Measurements from ENCODE around the gene IRX4.
"Not testable (repeated sequence)": the region's sequence is repeated elsewhere in the genome, so short reads cannot be mapped to it uniquely, and the experiment has no call there.

The IRX4 gene

DNA sequence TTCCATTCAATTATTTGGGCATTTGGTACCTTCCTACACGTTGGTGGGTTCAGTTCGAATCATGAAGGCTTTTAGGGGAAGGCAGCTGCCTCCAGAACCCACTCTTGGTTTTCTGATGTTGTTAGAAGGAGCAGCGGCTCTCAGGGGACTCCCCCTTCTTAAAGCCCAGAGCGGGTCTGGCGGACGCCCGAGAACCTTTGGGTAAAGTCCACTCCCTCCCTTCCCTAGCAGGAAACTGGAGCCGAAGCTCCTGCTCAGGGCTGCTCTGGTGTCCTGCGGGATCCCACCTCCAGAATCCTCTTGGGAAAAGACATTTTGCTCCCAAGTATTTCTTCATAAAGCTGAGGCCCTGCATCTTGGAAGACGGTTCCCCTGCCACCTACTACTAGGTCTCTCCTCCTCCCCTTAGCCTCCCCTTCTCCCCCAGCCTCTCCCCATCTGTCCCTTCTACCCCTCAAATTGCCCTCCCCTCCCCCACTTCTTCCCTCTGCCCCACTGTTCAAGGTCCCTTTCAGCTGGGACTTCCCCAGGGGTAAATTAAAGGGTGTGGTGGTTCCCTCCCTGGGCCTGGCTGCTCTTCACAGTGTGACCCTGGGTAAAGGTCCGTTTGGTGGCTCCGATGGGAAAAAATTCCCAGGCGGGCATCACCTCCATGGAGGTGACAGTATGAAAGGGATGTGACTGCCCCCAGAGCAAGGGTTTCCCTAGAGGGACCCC lies 9.3 kb downstream of the IRX4 start:
- Histone ChIP-seq H3K27me3 (replicated peaks; ENCODE audit: control insufficient read depth, insufficient read depth, low read length, poor library complexity, severe bottlenecking) (peaks cover 34% of the 10 kb centered on the region), H3K9me3 (ENCODE audit: control insufficient read depth, low read length) (no peaks in the 10 kb centered on the region), H3K4me1 (ENCODE audit: control insufficient read depth, insufficient read depth, low read length, poor library complexity, severe bottlenecking) (peaks cover 17% of the 10 kb centered on the region), H3K4me3 (ENCODE audit: insufficient read depth, low read depth, low read length, poor library complexity, severe bottlenecking) (no peak overlapping the region), H3K36me3 (ENCODE audit: control insufficient read depth, insufficient read depth, low read length) (no peaks in the 10 kb centered on the region), H3K27ac (ENCODE audit: insufficient read depth, low read length, poor library complexity, severe bottlenecking) (no peak overlapping the region)
- DNase-seq, result no peak

- H3K4me1 ChIP-seq (ENCODE audit: control insufficient read depth, insufficient read depth, low read length, poor library complexity, severe bottlenecking), result peaks cover 13% of the 10 kb centered on the region
- peaks cover 19% of the 10 kb centered on the region for H3K27me3 ChIP-seq (replicated peaks; ENCODE audit: control insufficient read depth, insufficient read depth, low read length, poor library complexity, severe bottlenecking)
- H3K27ac ChIP-seq (ENCODE audit: insufficient read depth, low read length, poor library complexity, severe bottlenecking), result no peak overlapping the region
- no peak for DNase-seq
- H3K9me3 ChIP-seq (ENCODE audit: control insufficient read depth, low read length), result no peaks in the 10 kb centered on the region
- H3K36me3 ChIP-seq (ENCODE audit: control insufficient read depth, insufficient read depth, low read length), result no peaks in the 10 kb centered on the region
- H3K4me3 ChIP-seq (ENCODE audit: insufficient read depth, low read depth, low read length, poor library complexity, severe bottlenecking), result no peak overlapping the region
Measured at GRCh38 chr5:1871441-1871840, 11.3 kb downstream of the IRX4 start.

GRCh38 chr5:1870435-1871272 lies 12.1 kb downstream of the IRX4 start:
- H3K4me3 ChIP-seq (ENCODE audit: insufficient read depth, low read depth, low read length, poor library complexity, severe bottlenecking); H3K9me3 ChIP-seq (ENCODE audit: control insufficient read depth, low read length); H3K27ac ChIP-seq (ENCODE audit: insufficient read depth, low read length, poor library complexity, severe bottlenecking); H3K36me3 ChIP-seq (ENCODE audit: control insufficient read depth, insufficient read depth, low read length); DNase-seq; H3K4me1 ChIP-seq (ENCODE audit: control insufficient read depth, insufficient read depth, low read length, poor library complexity, severe bottlenecking): not testable (repeated sequence)
- H3K27me3 ChIP-seq (replicated peaks; ENCODE audit: control insufficient read depth, insufficient read depth, low read length, poor library complexity, severe bottlenecking), result peaks cover 15% of the 10 kb centered on the region

DNA sequence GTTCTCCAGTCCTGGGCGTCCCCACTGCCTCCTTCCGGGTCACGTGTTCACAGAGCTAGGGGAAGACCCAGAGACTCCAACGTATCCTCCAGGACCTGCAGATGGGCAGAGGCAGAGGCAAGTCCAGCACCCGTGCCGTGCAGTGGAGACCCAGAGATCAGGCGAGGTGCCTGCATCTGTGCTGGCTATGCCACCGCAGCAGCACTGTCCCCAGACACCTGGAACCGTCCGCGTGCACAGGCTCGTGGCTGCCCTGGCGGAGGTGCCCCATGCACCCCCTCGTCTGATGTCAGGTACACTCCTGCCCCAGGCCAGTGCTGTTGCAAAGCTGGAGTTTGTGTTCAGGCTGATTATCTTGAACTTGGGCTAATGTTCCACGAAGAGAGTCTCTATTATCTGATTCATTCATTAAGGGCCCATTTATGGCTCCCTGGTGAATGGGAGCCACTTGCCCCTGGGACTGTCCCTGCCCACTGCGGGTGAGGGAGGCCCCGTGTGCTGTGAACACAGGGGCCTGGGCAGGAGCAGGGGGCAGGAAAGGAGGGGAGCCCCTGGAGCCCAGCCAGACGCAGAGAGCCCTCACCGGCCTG lies 13.7 kb downstream of the IRX4 start:
- Histone ChIP-seq H3K36me3 (ENCODE audit: control insufficient read depth, insufficient read depth, low read length) (no peaks in the 10 kb centered on the region), H3K27ac (ENCODE audit: insufficient read depth, low read length, poor library complexity, severe bottlenecking) (no peak overlapping the region), H3K4me1 (ENCODE audit: control insufficient read depth, insufficient read depth, low read length, poor library complexity, severe bottlenecking) (no peaks in the 10 kb centered on the region), H3K9me3 (ENCODE audit: control insufficient read depth, low read length) (no peaks in the 10 kb centered on the region), H3K27me3 (replicated peaks; ENCODE audit: control insufficient read depth, insufficient read depth, low read length, poor library complexity, severe bottlenecking) (peaks cover 4% of the 10 kb centered on the region), H3K4me3 (ENCODE audit: insufficient read depth, low read depth, low read length, poor library complexity, severe bottlenecking) (no peak overlapping the region)
- no peak for DNase-seq

GRCh38 chr5:1867815-1868143 lies 14.9 kb downstream of the IRX4 start:
- peaks cover 4% of the 10 kb centered on the region for H3K27me3 ChIP-seq (replicated peaks; ENCODE audit: control insufficient read depth, insufficient read depth, low read length, poor library complexity, severe bottlenecking)
- DNase-seq, result no peak
- no peaks in the 10 kb centered on the region for H3K36me3 ChIP-seq (ENCODE audit: control insufficient read depth, insufficient read depth, low read length)
- H3K4me1 ChIP-seq (ENCODE audit: control insufficient read depth, insufficient read depth, low read length, poor library complexity, severe bottlenecking), result no peaks in the 10 kb centered on the region
- H3K27ac ChIP-seq (ENCODE audit: insufficient read depth, low read length, poor library complexity, severe bottlenecking), result no peak overlapping the region
- H3K4me3 ChIP-seq (ENCODE audit: insufficient read depth, low read depth, low read length, poor library complexity, severe bottlenecking), result no peak overlapping the region
- no peaks in the 10 kb centered on the region for H3K9me3 ChIP-seq (ENCODE audit: control insufficient read depth, low read length)

- H3K27me3 ChIP-seq (replicated peaks; ENCODE audit: control insufficient read depth, insufficient read depth, low read length, poor library complexity, severe bottlenecking), result peaks cover 4% of the 10 kb centered on the region
- H3K27ac ChIP-seq (ENCODE audit: insufficient read depth, low read length, poor library complexity, severe bottlenecking), result no peak overlapping the region
- H3K36me3 ChIP-seq (ENCODE audit: control insufficient read depth, insufficient read depth, low read length), result no peaks in the 10 kb centered on the region
- no peaks in the 10 kb centered on the region for H3K9me3 ChIP-seq (ENCODE audit: control insufficient read depth, low read length)
- no peaks in the 10 kb centered on the region for H3K4me1 ChIP-seq (ENCODE audit: control insufficient read depth, insufficient read depth, low read length, poor library complexity, severe bottlenecking)
- no peak overlapping the region for H3K4me3 ChIP-seq (ENCODE audit: insufficient read depth, low read depth, low read length, poor library complexity, severe bottlenecking)
- no peak for DNase-seq
Measured at GRCh38 chr5:1867114-1867814, 15.5 kb downstream of the IRX4 start.

- DNase-seq, result no peak
- Histone ChIP-seq H3K36me3 (ENCODE audit: control insufficient read depth, insufficient read depth, low read length) (no peaks in the 10 kb centered on the region), H3K9me3 (ENCODE audit: control insufficient read depth, low read length) (no peaks in the 10 kb centered on the region), H3K4me1 (ENCODE audit: control insufficient read depth, insufficient read depth, low read length, poor library complexity, severe bottlenecking) (no peaks in the 10 kb centered on the region), H3K27ac (ENCODE audit: insufficient read depth, low read length, poor library complexity, severe bottlenecking) (no peak overlapping the region), H3K4me3 (ENCODE audit: insufficient read depth, low read depth, low read length, poor library complexity, severe bottlenecking) (no peak overlapping the region), H3K27me3 (replicated peaks; ENCODE audit: control insufficient read depth, insufficient read depth, low read length, poor library complexity, severe bottlenecking) (peaks cover 4% of the 10 kb centered on the region)
Measured at GRCh38 chr5:1865948-1866347, 16.8 kb downstream of the IRX4 start.

GRCh38 chr5:1865486-1865885 lies 17.2 kb downstream of the IRX4 start:
- no peak for DNase-seq
- Histone ChIP-seq H3K4me3 (ENCODE audit: insufficient read depth, low read depth, low read length, poor library complexity, severe bottlenecking) (no peak overlapping the region), H3K36me3 (ENCODE audit: control insufficient read depth, insufficient read depth, low read length) (no peaks in the 10 kb centered on the region), H3K27ac (ENCODE audit: insufficient read depth, low read length, poor library complexity, severe bottlenecking) (no peak overlapping the region), H3K4me1 (ENCODE audit: control insufficient read depth, insufficient read depth, low read length, poor library complexity, severe bottlenecking) (no peaks in the 10 kb centered on the region), H3K27me3 (replicated peaks; ENCODE audit: control insufficient read depth, insufficient read depth, low read length, poor library complexity, severe bottlenecking) (peaks cover 4% of the 10 kb centered on the region), H3K9me3 (ENCODE audit: control insufficient read depth, low read length) (no peaks in the 10 kb centered on the region)

- Histone ChIP-seq H3K4me1 (ENCODE audit: control insufficient read depth, insufficient read depth, low read length, poor library complexity, severe bottlenecking) (no peaks in the 10 kb centered on the region), H3K27ac (ENCODE audit: insufficient read depth, low read length, poor library complexity, severe bottlenecking) (no peak overlapping the region), H3K27me3 (replicated peaks; ENCODE audit: control insufficient read depth, insufficient read depth, low read length, poor library complexity, severe bottlenecking) (peaks cover 4% of the 10 kb centered on the region), H3K4me3 (ENCODE audit: insufficient read depth, low read depth, low read length, poor library complexity, severe bottlenecking) (no peak overlapping the region), H3K36me3 (ENCODE audit: control insufficient read depth, insufficient read depth, low read length) (no peaks in the 10 kb centered on the region), H3K9me3 (ENCODE audit: control insufficient read depth, low read length) (no peaks in the 10 kb centered on the region)
- DNase-seq, result no peak
Measured at GRCh38 chr5:1864896-1865440, 17.8 kb downstream of the IRX4 start.
